ENCODE results near the gene CTNNA3. TPM values are rescaled to one million over a fixed set of nuclear protein-coding genes. Genes with fewer than 3 reads are reported as not detected.

The CTNNA3 gene
- total and polyA plus RNA-seq, 2 donors (not counting 3 experiments of a cell fraction or from before 2014, with no cell fraction given) = not detected

DNA sequence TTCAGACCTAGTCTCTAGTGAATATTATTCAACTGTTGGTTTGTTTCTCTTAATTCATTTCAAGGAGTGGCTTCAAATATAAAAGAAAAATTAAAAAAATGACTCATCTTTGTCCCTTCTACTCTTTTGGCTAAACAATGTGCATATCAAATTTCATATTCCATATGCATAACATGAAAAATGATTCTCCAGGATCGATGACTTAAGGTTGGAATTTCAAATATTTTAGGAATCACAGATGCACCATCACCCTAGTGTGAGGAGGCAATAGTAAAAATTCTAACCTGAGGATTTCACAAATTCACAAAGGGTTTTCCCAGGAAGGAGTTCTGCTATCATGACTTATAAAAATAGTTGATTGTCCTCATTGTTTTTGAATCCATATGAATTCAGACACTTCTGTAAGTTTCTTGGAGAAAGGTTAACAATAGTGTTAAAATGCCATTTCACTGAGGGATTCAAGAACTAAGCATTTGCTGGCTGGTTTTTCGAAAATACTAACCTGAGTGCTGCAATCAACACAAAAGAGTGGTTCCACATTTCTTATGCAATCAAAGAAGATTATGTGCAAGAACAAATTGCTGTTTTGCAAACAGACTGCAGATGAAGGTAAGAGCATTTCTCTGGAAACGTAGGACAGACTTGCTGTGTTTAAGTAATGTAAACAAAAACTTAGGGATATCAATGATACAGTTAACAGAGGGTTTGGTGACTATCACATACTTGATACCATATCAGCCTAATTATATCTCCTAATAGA lies 1317.7 kb downstream of the CTNNA3 start:
- Histone ChIP-seq H4K20me1 (replicated peaks; ENCODE audit: control insufficient read depth, extremely low read depth, insufficient read depth, low read length) (no peaks in the 10 kb centered on the region), H2AFZ (ENCODE audit: low read depth, low read length) (no peak overlapping the region), H3K9ac (replicated peaks; ENCODE audit: extremely low read depth, insufficient read depth, low read length) (no peak overlapping the region), H3K9me1 (replicated peaks; ENCODE audit: control insufficient read depth, extremely low read depth, insufficient read depth, low read length) (no peaks in the 10 kb centered on the region), H3K4me1 (ENCODE audit: control insufficient read depth, extremely low read depth, insufficient read depth, low read length) (no peaks in the 10 kb centered on the region), H3K27me3 (ENCODE audit: control insufficient read depth in 2 of 2, insufficient read depth in 2 of 2, low read length in 2 of 2) (no peaks in the 10 kb centered on the region), H3K79me2 (ENCODE audit: control insufficient read depth, insufficient read depth, low read length) (no peaks in the 10 kb centered on the region), H3K36me3 (ENCODE audit: control insufficient read depth in 2 of 2, extremely low read depth in 1 of 2, insufficient read depth in 2 of 2, low read length in 2 of 2) (no peaks in the 10 kb centered on the region), H3K9me3 (replicated peaks; ENCODE audit: control insufficient read depth, insufficient read depth, low read length) (peaks cover 2% of the 10 kb centered on the region), H3K4me2 (ENCODE audit: insufficient read depth, low read length) (no peak overlapping the region), H3K4me3 (replicated peaks in 1 of 3; ENCODE audit: insufficient read depth in 1 of 3, low read depth in 1 of 3, low read length in 3 of 3) (no peak overlapping the region), H3K27ac (ENCODE audit: insufficient read depth, low read depth, low read length) (no peak overlapping the region)
- TF ChIP-seq FOS (IDR thresholded peaks at IDR 0.05; ENCODE audit: borderline replicate concordance, insufficient read depth, low read length) (no peak), GATA2 (IDR thresholded peaks at IDR 0.05; ENCODE audit: insufficient read depth, insufficient read length, low read depth, low read length) (no peak), POLR2A (IDR thresholded peaks at IDR 0.05; ENCODE audit: low read depth, low read length) (no peak), MAX (IDR thresholded peaks at IDR 0.05; ENCODE audit: insufficient read depth, insufficient read length) (no peak), CTCF (IDR thresholded peaks at IDR 0.05; ENCODE audit: extremely low read depth in 1 of 2, insufficient read depth in 1 of 2, low read depth in 1 of 2, low read length in 2 of 2) (no peak), MYC (IDR thresholded peaks at IDR 0.05; ENCODE audit: low read depth, low read length) (no peak)
- FAIRE-seq (no peak), DNase-seq (ENCODE audit: low read depth, low spot score) (no peak)
- intact Hi-C loops (cut with micrococcal nuclease) (no loop called here), dilution Hi-C loops (cut with MboI; ENCODE audit: extremely low pct_ligation_motif_present, low sequenced_read_pairs) (no loop called here)
- BruUV-seq (replicated peaks) = no TSS peak
- POLR2A ChIA-PET = no interaction called here
- CTCF ChIA-PET = no interaction called here
